RPMI7951 (cell line): ENCODE results near the gene PRTFDC1. TPM values are rescaled to one million over a fixed set of nuclear protein-coding genes. Genes with fewer than 3 reads are reported as not detected.
A peak's percentile ranks its signal among the peaks of the same experiment; 100 is the strongest.

Experiments
- DNase-seq: peaks from one replicate; pipeline ENCODE4 v3.0.0-alpha.2; 2012; ENCODE audit warnings: low read depth
- total RNA-seq: library from RNA; depleted of rRNA; stranded (reverse); fragments of >200 nt; shearing (Covaris generic); gene quantifications from 2 replicates; pipeline ENCODE4 v1.2.3, GENCODE V29; 2014

PRTFDC1 gene
- total RNA-seq, 1 experiment from 2014 or later = not detected

DNA sequence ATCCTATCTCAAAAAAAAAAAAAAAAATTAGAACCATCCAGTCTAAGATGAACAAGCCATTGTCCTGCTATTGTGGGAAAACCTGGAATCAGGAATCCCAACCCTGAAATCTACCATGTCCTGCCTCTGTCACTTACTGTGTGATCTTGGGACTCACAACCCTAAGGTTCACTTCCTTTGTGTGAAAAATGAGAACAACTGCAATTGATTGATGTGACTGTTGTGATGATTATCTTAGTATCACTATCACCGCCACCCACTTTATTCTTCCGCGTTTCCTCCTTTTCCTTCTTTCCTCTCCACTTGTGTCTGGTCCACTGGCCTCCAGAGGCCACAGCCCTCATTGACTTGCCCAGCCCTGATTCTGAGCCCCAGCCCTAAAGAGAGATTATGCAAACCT lies 12.6 kb upstream of the PRTFDC1 start:
- no peak for DNase-seq

DNA sequence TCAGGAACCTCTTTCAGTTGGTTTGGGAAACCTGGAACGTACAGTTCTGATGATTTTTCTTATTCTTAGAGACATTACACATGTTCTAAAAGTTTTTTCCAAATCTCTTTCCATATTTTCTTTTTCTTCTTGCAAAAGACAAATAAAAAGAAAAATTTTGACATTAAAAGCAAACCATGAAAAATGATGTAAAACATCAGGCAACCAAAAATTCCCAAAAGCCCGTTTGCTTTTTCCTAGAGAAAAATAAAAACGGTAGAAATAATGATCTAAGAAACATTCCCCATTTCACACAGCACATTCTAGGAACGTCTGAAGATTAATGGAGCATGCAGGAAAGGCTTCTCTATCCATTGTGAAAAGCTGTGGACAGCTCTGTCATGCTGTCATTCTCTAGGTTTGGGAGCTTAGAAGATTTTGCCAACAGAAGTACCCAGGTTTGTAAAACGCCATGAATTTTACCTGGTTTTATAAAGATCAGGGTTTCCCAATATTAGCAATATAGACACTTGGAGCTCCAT lies 11.2 kb upstream of the PRTFDC1 start:
- DNase-seq = no peak

DNA sequence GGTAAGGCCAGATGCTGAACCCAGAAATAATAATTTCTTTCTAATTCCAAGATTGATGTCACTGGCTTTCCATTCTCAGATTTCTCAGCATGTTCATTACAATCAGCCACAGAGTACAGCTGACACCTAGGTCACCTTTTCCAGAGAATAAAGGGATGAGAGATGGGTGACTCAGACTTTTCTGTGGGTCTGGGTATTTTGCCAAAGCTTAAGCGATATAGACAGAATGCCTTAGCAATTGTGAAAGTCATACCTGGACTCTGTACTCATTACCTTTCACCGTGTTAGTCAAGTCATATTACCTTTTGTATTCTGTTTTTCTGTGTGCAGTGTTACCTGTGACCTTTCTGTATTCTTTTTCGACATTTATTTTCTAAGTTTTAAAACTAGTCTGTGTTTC lies 10.6 kb upstream of the PRTFDC1 start:
- DNase-seq = peak; percentile 58

DNA sequence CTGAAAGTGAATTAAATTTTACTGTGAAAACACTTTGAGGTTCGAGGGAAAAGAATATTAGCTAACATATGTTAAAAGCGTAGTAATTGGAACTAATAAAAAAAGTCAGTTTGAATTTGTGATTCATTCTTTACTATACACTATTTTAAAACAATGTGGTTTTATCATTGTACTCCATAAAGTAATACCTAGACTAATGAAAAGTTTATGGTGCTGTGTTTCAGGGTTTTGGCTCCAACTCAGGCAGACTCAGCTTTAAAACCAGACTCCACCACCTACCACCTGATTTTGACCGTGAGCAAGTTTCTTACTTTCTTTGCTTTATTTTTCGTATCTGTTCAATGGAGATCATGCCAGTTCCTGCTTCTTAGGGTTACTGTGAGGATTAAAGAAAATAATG lies 9.2 kb upstream of the PRTFDC1 start:
- DNase-seq = no peak

DNA sequence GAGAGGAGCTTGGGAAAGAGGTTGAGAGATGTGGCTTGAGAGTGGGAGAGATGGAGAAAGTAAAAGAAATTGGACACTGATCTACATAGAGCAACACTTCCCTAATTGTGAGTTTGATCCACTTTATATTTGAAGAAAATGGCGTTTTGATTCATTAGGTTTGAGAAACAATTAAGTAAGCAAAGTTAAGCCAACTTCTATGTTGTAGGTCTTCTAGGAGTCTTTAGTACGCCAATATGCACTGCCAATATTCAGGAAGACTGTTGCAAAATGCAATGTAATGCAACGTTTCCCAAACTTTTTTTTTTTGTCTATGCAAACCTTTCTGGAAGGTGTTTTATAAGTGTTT lies 7.0 kb upstream of the PRTFDC1 start:
- DNase-seq = no peak

DNA sequence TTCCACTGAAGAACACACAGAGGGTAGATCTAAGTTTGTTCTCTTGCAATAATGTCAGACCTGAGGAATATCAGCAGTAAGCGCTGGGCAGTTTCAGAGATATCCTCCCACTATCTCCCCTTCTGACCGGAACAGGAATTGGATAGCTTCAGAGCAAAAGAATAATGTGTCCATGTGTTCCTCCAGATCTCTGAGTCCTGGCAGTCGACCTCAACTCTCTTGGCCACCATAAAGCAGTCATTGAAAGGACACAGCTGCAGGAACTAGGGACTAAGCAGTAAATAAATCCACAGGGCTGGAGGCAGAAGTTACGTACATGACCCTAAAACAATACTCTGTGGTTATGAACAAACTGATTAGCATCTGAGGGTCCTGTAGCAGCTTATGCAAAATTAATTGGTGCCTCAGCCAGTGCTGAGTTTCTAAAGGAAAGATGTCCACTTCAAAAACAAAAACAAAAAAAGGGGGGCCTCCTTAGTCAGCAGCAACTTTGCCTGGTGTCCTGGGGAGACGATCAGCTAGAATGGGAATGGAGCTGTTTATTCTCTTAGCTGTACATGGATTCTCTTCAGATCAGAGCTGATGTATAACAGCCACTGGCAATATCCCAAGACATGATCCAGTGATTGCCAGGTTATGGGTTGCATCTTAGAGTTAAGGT lies 6.4 kb upstream of the PRTFDC1 start:
- DNase-seq = peak; percentile 88

DNA sequence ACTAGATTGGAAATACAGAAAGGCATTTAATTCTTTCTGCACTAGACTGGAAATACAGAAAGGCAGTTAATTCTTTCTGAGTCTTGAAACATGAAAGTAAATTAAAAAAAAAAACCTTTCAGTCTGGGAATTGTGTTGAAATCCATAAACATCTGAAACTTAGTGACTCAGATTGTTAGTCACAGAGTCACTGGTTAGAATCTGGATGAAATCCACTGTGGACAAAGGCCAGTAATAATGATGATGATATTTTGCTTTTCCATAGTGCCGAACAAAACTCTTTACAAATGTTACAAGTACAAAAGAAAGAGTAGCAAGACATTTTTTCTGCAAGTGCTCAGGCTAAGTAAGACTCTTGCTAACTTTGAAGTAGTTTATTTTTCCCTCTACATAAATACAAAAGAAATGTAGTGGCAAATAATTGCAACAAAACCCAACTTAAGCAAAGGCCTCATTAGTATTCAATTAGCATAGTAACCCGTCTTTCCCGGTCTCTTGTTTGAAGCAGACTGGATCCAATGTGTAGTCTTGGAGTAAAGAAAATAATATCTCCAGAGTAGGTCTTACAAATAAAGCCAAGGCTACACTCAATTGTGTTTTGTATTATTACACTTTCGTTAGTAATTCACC lies 5.8 kb upstream of the PRTFDC1 start:
- peak; percentile 89 for DNase-seq

DNA sequence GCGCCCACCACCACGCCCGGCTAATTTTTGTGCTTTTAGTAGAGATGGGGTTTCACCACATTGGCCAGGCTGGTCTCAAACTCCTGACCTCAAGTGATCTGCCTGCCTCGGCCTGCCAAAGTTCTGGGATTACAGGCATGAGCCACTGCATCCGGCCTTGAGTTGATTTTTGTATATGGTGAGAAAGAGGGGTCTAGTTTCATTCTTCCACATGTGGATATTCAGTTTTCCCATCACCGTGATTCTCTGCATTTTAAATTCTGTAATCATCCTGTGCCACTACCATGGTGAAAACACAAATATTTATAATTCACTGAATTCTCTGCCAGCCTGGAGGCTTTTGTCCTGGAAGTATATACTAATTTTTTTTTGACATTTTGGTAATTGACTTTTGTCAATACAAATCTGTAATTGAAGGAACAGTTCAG lies 5.2 kb upstream of the PRTFDC1 start:
- DNase-seq = peak; percentile 79

DNA sequence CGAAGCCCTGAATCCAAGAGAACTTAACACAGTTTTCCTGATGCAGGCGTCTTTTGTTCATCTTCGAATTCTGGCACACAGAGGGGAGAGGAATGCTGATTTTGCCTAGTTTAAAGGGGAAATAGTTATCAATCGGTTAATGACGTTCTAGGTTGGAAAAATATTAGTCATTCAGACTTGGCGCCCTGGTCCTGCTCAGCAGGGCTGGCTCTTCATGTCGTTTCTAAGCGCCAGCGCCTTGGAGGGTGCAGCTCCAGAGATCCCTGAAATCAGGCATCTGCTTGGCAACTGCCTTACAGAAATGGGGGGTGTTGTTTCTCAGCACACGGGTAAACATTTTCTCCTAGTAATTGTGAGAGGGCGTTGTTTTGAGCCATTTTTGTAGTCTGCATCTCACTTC lies 1.3 kb upstream of the PRTFDC1 start:
- no peak for DNase-seq

DNA sequence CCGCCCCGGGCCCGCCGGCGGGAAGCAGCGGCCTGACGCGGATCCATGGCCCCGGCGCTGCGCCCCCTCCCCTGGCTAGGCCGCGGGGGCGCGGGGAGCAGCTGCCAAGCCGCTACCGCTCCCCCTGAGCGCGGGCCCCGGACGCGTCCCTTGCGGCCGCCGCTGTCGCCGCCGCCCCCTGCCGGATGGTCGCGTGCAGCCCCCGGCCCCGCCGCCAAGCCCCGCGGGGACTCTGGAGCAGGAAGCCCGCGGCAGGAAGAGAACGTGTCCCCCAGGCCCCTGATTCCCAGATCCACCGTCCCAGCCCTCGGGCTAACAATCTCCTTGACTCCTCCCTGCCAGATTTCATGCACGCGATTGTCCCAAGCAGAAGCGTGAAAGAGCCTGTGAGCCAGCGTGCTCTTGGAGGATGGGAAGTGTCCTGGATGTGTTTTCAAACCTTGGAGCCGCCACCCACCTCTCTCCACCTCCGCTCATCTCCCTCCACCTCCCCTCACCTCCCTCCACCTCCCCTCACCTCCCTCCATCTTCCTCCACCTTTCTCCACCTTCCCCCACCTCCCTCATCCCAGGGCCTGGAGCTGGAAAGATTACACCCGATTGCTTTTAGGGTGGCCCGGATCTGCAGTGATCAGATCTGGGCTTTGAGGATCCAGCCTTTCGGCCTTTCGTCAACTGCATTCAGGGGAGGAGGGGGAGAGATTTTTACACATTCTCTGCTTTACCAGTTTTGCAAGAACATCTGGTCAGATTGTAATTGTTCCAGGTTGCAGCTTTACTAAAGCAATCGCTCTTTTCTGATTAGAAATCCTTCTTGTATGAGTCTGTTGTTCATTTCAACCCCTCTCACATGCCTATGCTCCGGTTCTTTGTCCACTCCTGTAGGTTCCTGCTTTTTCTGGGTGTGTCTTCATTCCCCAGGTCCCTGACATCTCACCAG lies 570 bp upstream of the PRTFDC1 start:
- peak; percentile 35 for DNase-seq

DNA sequence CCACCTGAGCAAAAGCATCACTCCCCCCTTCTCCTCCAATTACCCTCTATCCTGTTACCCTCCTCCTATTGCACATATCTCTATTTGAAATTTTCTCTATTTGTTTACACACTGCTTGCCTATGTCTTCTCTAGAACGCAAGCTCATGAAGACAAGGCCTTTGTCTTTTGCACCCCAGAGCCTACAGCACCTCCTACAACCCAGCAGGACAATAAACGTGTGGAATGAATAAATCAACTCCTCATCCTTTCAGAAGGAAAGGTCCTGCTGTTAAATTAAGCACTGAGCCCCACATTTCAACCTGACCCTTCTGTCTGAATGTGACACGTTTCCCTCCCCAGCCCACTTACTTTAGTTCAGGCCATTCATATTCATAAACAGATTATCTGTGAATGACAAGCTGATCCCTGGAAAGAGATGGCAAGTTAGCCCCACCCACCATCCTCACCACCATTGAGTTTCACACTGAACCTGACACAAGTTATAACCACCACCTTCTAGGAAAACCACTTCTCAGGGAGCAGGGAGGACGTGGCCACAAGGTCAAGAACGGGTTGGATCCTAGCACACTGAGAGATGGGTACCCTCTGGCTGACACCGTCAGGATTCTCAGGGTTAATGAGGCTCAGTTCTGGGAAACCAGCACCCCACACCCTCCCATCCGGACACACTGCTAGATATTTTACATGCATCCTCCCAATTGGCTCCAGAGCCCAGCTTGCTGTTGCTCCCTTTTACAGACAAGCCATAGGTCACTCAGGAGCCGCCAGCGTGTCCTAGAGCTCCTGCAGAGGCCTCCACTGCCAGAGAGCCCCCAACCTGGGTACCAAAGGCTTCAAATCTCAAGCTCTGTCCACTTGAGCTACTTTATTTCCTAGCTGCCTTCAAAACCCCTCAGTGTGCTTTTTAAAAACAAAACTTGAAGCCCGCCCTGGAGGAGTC lies 934 bp downstream of the PRTFDC1 start:
- DNase-seq = no peak

DNA sequence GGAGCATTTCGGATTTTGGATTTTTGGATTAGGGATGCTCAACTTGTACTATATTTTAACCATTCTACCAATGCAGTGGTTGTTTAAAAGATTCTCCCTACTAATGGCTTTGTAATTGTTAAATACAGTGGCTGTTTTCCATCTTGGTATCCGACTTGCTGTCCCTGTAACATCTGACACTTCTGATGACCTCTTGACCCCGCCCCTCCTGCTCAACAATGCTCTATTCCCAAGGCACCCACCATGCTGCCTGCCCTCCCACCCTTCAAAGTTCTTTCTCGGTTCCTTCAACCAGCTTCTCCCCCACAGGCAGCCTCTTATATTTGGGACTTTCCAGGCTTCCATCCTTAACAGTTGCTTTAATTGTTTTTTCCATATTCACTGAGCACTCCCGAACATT lies 2.0 kb downstream of the PRTFDC1 start:
- DNase-seq = no peak

DNA sequence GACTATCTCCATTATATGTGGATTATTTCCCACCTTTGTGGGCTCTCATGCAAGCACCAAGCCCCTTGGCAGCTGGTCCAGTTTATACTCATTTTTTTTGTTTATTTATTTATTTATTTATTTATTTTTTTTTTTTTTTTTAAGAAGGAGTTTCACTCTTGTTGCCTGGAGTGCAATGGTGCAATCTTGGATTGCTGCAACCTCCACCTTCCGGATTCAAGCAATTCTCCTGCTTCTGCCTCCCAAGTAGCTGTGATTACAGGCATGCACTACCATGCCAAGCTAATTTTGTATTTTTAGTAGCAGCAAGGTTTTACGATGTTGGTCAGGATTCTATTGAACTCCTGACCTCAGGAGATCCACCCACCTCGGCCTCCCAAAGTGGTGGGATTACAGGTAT lies 2.8 kb downstream of the PRTFDC1 start:
- no peak for DNase-seq

DNA sequence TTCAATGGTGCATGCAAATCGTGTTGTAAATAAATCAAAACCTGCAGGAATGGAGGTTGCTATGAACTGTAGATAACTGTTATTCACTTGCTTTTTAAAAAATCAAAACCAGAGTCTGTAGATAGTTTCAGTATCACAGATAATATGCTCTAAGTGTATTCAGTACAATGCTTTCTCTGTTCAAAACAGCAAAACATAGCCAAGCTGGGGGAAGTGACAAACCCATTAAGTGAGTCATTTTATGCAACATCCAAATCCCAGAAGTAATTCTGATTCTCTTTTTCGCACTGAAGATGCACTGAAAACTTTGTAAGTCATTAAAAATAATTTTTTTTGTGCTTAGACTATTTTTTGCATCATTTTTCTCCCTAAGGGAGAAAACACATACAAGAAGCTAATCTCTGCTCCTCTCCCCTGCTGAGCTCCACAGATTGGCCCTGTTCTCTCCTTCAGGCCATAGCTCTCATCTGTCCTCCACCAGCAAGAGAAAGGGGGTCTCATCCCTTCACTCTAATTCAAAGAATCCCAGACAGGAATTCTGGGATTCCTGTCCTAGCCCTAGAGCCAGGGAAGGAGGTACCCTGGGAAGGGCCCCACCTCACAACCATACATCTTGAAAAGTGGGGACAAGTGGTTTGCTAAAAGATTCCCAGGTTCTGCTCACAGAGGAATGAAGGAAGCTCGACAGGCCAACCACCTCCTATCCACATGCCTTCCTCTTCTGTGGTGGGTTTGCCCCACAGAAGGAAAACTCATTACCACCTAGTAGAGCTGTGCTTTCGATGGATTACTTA lies 4.9 kb downstream of the PRTFDC1 start:
- DNase-seq = peak; percentile 75

DNA sequence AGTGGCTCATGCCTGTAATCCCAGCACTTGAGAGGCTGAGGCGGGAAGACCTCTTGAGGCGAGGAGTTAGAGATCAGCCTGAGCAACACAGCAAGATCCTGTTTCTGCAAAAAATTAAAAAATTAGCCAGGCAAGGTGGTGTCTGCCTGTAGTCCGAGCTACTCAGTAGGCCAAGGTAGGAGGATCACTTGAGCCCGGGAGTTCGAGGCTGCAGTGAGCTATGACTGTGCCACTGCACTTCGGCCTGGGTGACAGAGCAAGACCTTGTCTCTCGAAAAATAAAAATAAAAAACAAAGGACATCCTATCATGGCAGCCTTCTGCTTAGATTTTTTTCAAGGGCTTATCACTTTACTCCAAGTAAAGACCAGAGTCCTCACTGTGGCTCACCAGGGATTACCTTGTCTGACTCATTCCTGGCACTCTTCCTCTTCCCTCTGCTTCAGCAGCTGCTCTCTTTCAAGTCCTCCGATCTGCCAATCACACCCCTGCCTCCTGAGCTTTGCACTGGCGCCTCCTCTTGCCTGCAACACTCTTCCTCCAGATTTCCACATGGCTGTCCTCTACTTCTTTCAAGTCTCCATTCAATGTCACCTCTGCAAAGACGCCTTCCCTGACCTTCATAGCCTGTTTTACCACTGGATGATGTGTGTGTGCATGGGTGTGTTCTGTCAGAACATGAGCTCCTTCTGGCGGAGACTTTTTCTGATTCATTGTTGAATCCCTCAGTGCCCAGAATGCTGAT lies 7.7 kb downstream of the PRTFDC1 start:
- DNase-seq = peak; percentile 87

DNA sequence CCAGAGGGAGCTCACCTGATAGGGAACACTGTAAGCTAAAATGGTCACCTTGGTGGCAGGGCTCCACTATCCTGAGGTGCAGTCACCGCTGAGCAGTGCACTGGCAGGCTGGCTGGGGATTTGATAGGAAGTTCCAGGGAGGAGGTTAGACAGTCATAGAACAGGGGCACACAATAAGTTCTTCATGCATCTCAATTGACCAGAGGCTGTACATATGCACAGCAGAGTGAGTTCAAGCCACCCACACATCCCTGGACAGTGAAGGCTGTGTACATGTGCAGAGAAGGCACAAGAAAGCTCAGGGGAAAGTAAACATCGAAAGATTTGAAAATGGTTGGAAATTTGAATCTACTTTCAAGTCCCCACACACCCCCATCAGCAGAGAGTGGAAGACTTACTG lies 13.9 kb downstream of the PRTFDC1 start:
- no peak for DNase-seq

DNA sequence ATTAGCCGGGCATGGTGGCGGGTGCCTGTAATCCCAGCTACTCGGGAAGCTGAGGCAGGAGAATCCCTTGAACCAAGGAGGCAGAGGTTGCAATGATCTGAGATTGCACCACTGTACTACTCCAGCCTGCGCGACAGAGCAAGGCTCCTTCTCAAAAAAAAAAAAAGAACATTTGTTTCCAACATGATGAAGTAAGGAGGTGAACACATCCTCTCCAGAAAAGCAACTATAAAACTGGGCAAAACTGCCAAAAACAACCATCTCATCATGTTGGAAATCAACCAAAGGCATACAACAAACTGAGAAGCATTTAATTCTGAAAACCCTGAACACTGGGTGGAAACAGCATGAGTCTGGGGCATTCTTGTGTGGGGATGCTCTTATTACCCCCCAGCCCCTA lies 14.3 kb downstream of the PRTFDC1 start:
- no peak for DNase-seq

DNA sequence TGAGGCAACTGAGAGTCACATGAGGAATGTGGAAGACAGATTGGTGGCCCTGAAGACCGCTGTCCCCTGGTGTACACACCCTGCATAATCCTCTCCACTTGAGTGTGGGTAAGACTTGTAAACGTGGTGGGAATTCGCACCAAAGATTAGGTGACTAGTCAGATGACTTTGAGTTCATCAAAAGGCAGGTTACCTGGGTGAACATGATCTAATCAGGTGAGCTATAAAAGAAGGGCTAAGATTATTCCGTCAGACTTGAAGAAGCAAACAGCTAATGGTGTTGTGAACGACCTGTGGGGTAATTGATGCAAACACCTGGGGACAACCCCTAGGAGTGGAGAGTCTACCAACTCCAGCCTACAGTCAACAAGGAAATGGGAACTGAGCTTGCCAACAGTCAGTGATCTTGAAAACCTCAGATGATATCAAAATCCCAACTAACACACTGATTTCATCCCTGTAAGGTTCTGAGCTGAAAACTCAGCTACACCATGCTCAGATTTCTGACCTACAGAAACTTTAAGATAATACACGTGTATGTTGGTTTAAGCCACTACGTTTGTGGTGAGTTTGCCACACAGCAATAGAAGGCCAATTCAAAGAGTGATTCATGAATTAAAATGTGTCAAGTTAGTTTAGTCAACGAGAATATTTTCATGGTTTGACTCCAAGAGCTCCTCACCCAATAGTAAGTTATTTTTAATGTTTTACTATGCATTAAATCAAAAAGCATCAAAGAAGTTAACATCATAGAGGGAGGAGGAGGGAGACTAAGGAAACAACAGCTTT lies 16.7 kb downstream of the PRTFDC1 start:
- no peak for DNase-seq

DNA sequence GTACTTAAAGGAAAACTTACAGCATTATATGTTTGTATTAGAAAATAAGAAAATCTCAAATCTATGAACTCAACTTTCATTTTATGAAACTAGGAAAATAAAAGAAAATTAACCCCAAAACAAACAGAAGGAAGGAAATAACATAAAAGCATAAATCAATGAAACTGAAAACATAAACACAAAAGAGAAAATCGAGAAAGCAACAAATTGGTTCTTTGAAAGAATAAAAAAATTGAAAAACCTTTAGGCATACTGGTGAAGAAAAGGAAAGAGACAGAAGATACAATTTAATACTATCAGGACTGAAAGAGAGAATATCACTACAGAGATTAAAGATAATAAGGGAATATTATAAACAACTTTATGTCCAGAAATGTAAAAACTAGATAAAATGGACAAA lies 21.2 kb downstream of the PRTFDC1 start:
- no peak for DNase-seq
